Endothelial cell of umbilical vein (primary cell): Measurements from ENCODE around the gene EYS. TPM values are rescaled to one million over a fixed set of nuclear protein-coding genes. Genes with fewer than 3 reads are reported as not detected.

Experiments
- BruUV-seq: library from RNA; stranded (reverse); fragments of 400-500 nt; replicated peaks from 2 replicates; lab custom pipeline; 2021; lab: Mats Ljungman, UMichigan
- CTCF ChIA-PET: fragments of 300-600, 350-600 bp; sonication (Branson Sonifier 250); formaldehyde crosslinking; loops from one replicate; lab custom pipeline; 2021; ENCODE audit warnings: antibody characterized with exemption, inconsistent platforms; lab: Charles Lee
- POLR2A ChIA-PET: fragments of 300-600, 350-600 bp; sonication (Branson Sonifier 250); formaldehyde crosslinking; loops from one replicate; lab custom pipeline; 2021; ENCODE audit warnings: antibody characterized with exemption, inconsistent platforms; lab: Charles Lee
- DNase-seq: peaks from one replicate; pipeline ENCODE4 v3.0.0-alpha.2; 2011; ENCODE audit warnings: low read depth, low spot score
- FAIRE-seq: peaks from 2 replicates; lab custom pipeline; 2011; peaks lifted over from hg19 to GRCh38; lab: Jason Lieb, UNC
- H2AFZ ChIP-seq: 2 replicates; pipeline ENCODE4 v1.6.0; 2012; ENCODE audit warnings: low read depth, low read length, control low read depth, inconsistent platforms
- H3K27ac ChIP-seq: 2 replicates; pipeline ENCODE4 v1.5.1; 2011; ENCODE audit warnings: low read depth, mild to moderate bottlenecking, control low read depth, low read length, moderate library complexity; ENCODE audit not compliant: insufficient read depth
- H3K27me3 ChIP-seq, 2 experiments: 2 replicates each; pipeline versions ENCODE4 v1.6.0 to v1.6.1; 2011; ENCODE audit warnings: low read length in 2 of 2, mixed read lengths in 1 of 2; ENCODE audit not compliant: control insufficient read depth in 2 of 2, insufficient read depth in 2 of 2
- H3K36me3 ChIP-seq, 2 experiments: 2 replicates in 1 of 2; 3 replicates in 1 of 2; pipeline ENCODE4 v1.5.1; 2011; ENCODE audit warnings: low read length in 2 of 2, mild to moderate bottlenecking in 1 of 2, moderate library complexity in 1 of 2; ENCODE audit not compliant: control insufficient read depth in 2 of 2, insufficient read depth in 2 of 2; ENCODE audit errors: extremely low read depth in 1 of 2
- H3K4me1 ChIP-seq: 3 replicates; pipeline ENCODE4 v1.5.1; 2011; ENCODE audit warnings: mild to moderate bottlenecking, low read length; ENCODE audit not compliant: control insufficient read depth, insufficient read depth; ENCODE audit errors: extremely low read depth
- H3K4me2 ChIP-seq: 2 replicates; pipeline ENCODE4 v1.6.1; 2011; ENCODE audit warnings: low read length, control low read depth, mixed read lengths; ENCODE audit not compliant: insufficient read depth
- H3K4me3 ChIP-seq, 3 experiments: fragments of 200-600 bp in 1 of 3; sonication (generic), shearing (Covaris generic) in 1 of 3; replicated peaks in 1 of 3; 2 replicates each; pipeline ENCODE4 v1.5.1; 2011 to 2016; ENCODE audit warnings: control low read depth in 3 of 3, low read length in 3 of 3, mild to moderate bottlenecking in 2 of 3, inconsistent platforms in 1 of 3, low read depth in 1 of 3, moderate library complexity in 1 of 3; ENCODE audit not compliant: insufficient read depth in 1 of 3
- H3K79me2 ChIP-seq: 2 replicates; pipeline ENCODE4 v1.6.0; 2012; ENCODE audit warnings: low read length, inconsistent platforms; ENCODE audit not compliant: control insufficient read depth, insufficient read depth
- H3K9ac ChIP-seq: replicated peaks from 2 replicates; pipeline ENCODE3; 2011; ENCODE audit warnings: low read length, control low read depth; ENCODE audit not compliant: insufficient read depth; ENCODE audit errors: extremely low read depth
- H3K9me1 ChIP-seq: replicated peaks from 3 replicates; pipeline ENCODE4 v1.6.0; 2011; ENCODE audit warnings: mild to moderate bottlenecking, low read length; ENCODE audit not compliant: control insufficient read depth, insufficient read depth; ENCODE audit errors: extremely low read depth
- H3K9me3 ChIP-seq: replicated peaks from 2 replicates; pipeline ENCODE4 v1.5.1; 2012; ENCODE audit warnings: low read length, inconsistent platforms; ENCODE audit not compliant: control insufficient read depth, insufficient read depth
- H4K20me1 ChIP-seq: replicated peaks from 2 replicates; pipeline ENCODE3; 2011; ENCODE audit warnings: mild to moderate bottlenecking, low read length; ENCODE audit not compliant: control insufficient read depth, insufficient read depth; ENCODE audit errors: extremely low read depth
- EZH2 ChIP-seq: IDR thresholded peaks from 2 replicates; pipeline ENCODE4 v1.6.1; 2012; ENCODE audit warnings: borderline replicate concordance, low read depth, mild to moderate bottlenecking, moderate library complexity, low read length, inconsistent platforms; ENCODE audit not compliant: severe bottlenecking
- FOS ChIP-seq: IDR thresholded peaks from 2 replicates; pipeline ENCODE4 v1.6.1; 2011; ENCODE audit warnings: mild to moderate bottlenecking, low read length, moderate library complexity, borderline replicate concordance; ENCODE audit not compliant: insufficient read depth
- GATA2 ChIP-seq: IDR thresholded peaks from 2 replicates; pipeline ENCODE4 v1.7.0; 2011; ENCODE audit warnings: low read depth, mild to moderate bottlenecking, moderate library complexity, mixed read lengths, low read length; ENCODE audit not compliant: insufficient read length, insufficient read depth
- JUN ChIP-seq: IDR thresholded peaks from 2 replicates; pipeline ENCODE4 v1.6.1; 2011; ENCODE audit warnings: borderline replicate concordance, low read depth; ENCODE audit not compliant: insufficient read length, insufficient read depth
- MYC ChIP-seq: IDR thresholded peaks from one replicate; pipeline ENCODE4 v1.6.1; 2011; ENCODE audit warnings: mild to moderate bottlenecking, low read depth, low read length
- POLR2A ChIP-seq: IDR thresholded peaks from 2 replicates; pipeline ENCODE4 v1.6.1; 2012; ENCODE audit warnings: low read depth, mild to moderate bottlenecking, control low read depth, low read length
- POLR2AphosphoS5 ChIP-seq: IDR thresholded peaks from 2 replicates; pipeline ENCODE4 v1.6.1; 2012; ENCODE audit warnings: low read depth, mild to moderate bottlenecking, control low read depth, low read length, moderate library complexity; ENCODE audit not compliant: insufficient read depth
- dilution Hi-C: fragments of 300-500 bp; cut with MboI; formaldehyde crosslinking; loops from one replicate; pipeline ENCODE4 v1.15.0; 2019; ENCODE audit warnings: low sequenced_read_pairs; ENCODE audit not compliant: extremely low pct_ligation_motif_present
- intact Hi-C: fragments of 100-400 bp; cut with micrococcal nuclease; formaldehyde crosslinking; loops from one replicate; pipeline ENCODE4 v1.10.0; 2022
- polyA plus RNA-seq, 4 experiments: library from polyadenylated mRNA; depleted of rRNA in 3 of 4; stranded (reverse) in 3 of 4; unstranded in 1 of 4; fragments of >200 nt; gene quantifications; 2 replicates each; pipeline versions ENCODE4 v1.2.1 to v1.2.3, GENCODE V29; 2011 to 2012; ENCODE audit warnings: missing spikeins in 1 of 4
- total RNA-seq: library from RNA; stranded (reverse); gene quantifications from 2 replicates; pipeline ENCODE4 v1.2.3, GENCODE V29; 2021
- TF ChIP-seq, protein P1 (sequence below): IDR thresholded peaks from 2 replicates; pipeline ENCODE4 v1.6.1; 2011; ENCODE audit not compliant: insufficient read depth, insufficient read length
- TF ChIP-seq, protein P2 (sequence below), 2 donors: IDR thresholded peaks; 1 replicate in 1 of 2; 2 replicates in 1 of 2; pipeline ENCODE4 v1.5.1; 2011; ENCODE audit warnings: low read length in 2 of 2, mild to moderate bottlenecking in 2 of 2, moderate library complexity in 2 of 2, control low read depth in 1 of 2, inconsistent platforms in 1 of 2, low read depth in 1 of 2; ENCODE audit not compliant: insufficient read depth in 1 of 2; ENCODE audit errors: extremely low read depth in 1 of 2

Gene EYS
- total and polyA plus RNA-seq, 2 donors (not counting 3 experiments of a cell fraction or from before 2014, with no cell fraction given): 0.01 to 0.27 TPM

DNA sequence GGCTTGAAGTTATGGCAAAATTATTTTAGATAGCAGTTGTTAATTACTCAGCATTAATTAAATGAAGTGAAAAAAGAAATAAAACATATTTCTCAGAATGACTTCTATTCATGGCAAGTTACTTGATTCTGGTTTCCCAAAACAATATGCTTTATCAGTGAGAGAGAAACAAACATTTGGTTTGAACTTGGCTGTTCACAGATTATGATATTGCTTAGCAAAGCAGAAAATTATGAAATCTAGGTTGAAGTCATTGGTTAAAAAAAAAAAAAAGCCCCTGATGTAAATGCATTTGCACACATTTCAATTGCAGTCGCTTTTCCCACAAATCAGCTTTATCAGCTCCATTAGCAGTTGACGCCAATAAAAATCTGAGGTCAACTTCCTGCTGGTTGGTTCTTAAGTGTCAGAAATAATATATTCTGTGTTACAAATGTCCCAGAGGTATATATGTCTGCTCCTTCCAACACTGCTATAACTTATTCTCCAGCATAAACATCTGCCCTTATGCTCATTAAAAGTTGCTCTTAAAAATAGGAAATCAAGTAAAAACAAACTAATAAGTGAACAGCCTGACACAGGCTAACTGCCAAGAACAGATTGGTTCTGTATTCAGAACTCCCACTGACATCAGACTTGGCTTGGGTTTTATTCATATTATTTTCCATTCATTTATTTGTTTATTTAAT, 1796.0 kb downstream of the EYS start:
- no peaks in the 10 kb centered on the region for H3K4me1 ChIP-seq
- FAIRE-seq: no peak
- no peaks in the 10 kb centered on the region for H3K79me2 ChIP-seq
- H2AFZ ChIP-seq: no peak overlapping the region
- H3K9ac ChIP-seq: no peak overlapping the region
- POLR2A ChIA-PET: no interaction called here
- H3K4me3 ChIP-seq: no peak overlapping the region
- no peaks in the 10 kb centered on the region for H4K20me1 ChIP-seq
- H3K9me3 ChIP-seq: no peaks in the 10 kb centered on the region
- no peak for TF ChIP-seq MYC
- TF ChIP-seq GATA2: no peak
- no peak for TF ChIP-seq EZH2
- no peak for TF ChIP-seq FOS
- no peak for TF ChIP-seq POLR2AphosphoS5
- H3K9me1 ChIP-seq: no peaks in the 10 kb centered on the region
- no TSS peak for BruUV-seq
- H3K4me2 ChIP-seq: no peak overlapping the region
- dilution Hi-C loops (no loop called here), intact Hi-C loops (no loop called here)
- DNase-seq: no peak
- CTCF ChIA-PET: no interaction called here
- H3K36me3 ChIP-seq: no peaks in the 10 kb centered on the region
- no peaks in the 10 kb centered on the region for H3K27me3 ChIP-seq
- no peak overlapping the region for H3K27ac ChIP-seq

DNA sequence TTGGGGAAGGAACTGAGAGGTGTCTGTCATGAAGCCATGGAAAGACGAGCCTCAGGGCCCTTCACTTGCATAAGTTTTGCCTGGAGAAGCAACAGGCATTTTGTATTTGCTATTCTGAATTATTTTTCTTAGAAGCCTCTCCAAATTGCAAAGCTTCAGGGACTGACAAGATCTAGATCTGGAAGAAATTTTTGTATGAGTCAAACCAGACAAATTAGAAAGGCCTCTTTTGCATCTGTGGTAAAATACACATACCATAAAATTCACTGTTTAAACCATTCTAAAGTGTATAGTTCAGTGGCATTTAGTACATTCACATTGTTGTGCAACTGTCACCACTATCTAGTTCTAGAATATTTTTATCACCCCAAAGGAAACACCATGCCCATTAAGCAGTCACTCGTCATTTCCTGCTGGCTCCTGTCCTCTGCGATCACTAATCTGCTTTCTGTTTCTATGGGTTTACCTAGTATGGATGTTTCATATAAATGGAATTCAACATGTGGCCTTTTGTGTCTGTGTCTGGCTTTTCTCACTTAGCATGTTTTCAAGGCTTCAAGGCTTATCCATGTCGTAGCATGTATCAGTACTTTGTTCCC, 1802.3 kb downstream of the EYS start:
- DNase-seq (peak; percentile 76), FAIRE-seq (peak; percentile 98)
- H3K27me3 ChIP-seq: no peaks in the 10 kb centered on the region
- no peaks in the 10 kb centered on the region for H3K79me2 ChIP-seq
- TF ChIP-seq JUN: peak; percentile 42
- no peak for TF ChIP-seq MYC
- TF ChIP-seq, protein P1, sequence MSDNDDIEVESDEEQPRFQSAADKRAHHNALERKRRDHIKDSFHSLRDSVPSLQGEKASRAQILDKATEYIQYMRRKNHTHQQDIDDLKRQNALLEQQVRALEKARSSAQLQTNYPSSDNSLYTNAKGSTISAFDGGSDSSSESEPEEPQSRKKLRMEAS: no peak
- TF ChIP-seq POLR2A: no peak
- no peak for TF ChIP-seq POLR2AphosphoS5
- no peak for TF ChIP-seq EZH2
- TF ChIP-seq FOS: peak; percentile 61
- TF ChIP-seq, protein P2, sequence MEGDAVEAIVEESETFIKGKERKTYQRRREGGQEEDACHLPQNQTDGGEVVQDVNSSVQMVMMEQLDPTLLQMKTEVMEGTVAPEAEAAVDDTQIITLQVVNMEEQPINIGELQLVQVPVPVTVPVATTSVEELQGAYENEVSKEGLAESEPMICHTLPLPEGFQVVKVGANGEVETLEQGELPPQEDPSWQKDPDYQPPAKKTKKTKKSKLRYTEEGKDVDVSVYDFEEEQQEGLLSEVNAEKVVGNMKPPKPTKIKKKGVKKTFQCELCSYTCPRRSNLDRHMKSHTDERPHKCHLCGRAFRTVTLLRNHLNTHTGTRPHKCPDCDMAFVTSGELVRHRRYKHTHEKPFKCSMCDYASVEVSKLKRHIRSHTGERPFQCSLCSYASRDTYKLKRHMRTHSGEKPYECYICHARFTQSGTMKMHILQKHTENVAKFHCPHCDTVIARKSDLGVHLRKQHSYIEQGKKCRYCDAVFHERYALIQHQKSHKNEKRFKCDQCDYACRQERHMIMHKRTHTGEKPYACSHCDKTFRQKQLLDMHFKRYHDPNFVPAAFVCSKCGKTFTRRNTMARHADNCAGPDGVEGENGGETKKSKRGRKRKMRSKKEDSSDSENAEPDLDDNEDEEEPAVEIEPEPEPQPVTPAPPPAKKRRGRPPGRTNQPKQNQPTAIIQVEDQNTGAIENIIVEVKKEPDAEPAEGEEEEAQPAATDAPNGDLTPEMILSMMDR (IDR thresholded peaks at IDR 0.05; ENCODE audit: extremely low read depth in 1 of 2, insufficient read depth in 1 of 2, low read depth in 1 of 2, low read length in 2 of 2): no peak
- peak; percentile 72 for TF ChIP-seq GATA2
- no peak overlapping the region for H3K9ac ChIP-seq
- dilution Hi-C loops: no loop called here
- H4K20me1 ChIP-seq: no peaks in the 10 kb centered on the region
- intact Hi-C loops: loop anchor here (2.0 kb wide), 1 partner anchor 98 kb away; no protein-coding TSS in a partner anchor
- H3K4me2 ChIP-seq: peak overlapping the region; percentile 21
- BruUV-seq: no TSS peak
- H2AFZ ChIP-seq: no peak overlapping the region
- no peaks in the 10 kb centered on the region for H3K36me3 ChIP-seq
- ChIA-PET CTCF (no interaction called here), POLR2A (no interaction called here)
- no peaks in the 10 kb centered on the region for H3K9me3 ChIP-seq
- H3K27ac ChIP-seq: peak overlapping the region; percentile 73
- peaks cover 8% of the 10 kb centered on the region for H3K4me1 ChIP-seq
- H3K4me3 ChIP-seq: no peak overlapping the region
- no peaks in the 10 kb centered on the region for H3K9me1 ChIP-seq
